Esophagus squamous epithelium (tissue), 5 donors: ENCODE data around the gene DGKB. TPM values are rescaled to one million over a fixed set of nuclear protein-coding genes. Genes with fewer than 3 reads are reported as not detected.

Experiments used
- DNase-seq: peaks from one replicate; lab custom pipeline; 2025; lab: John Stamatoyannopoulos, UW
- H3K27ac ChIP-seq, 4 donors: fragments of 200-600 bp; sonication (generic); one replicate each; pipeline ENCODE4 v1.5.1; 2016 to 2019; ENCODE audit warnings: mild to moderate bottlenecking in 1 of 4
- H3K27me3 ChIP-seq, 4 donors: fragments of 200-600 bp; sonication (generic); 1 replicate in 3 of 4; 2 replicates in 1 of 4; pipeline versions ENCODE4 v1.5.1 to v1.6.0; 2017 to 2021; ENCODE audit warnings: antibody characterized with exemption in 1 of 4
- H3K36me3 ChIP-seq, 3 donors: fragments of 200-600 bp; sonication (generic); one replicate each; pipeline ENCODE4 v1.5.1; 2016 to 2019
- H3K4me1 ChIP-seq, 3 donors: fragments of 200-600 bp; sonication (generic); one replicate each; pipeline ENCODE4 v1.5.1; 2017 to 2019
- H3K4me3 ChIP-seq, 4 donors: fragments of 200-600 bp; sonication (generic); 1 replicate in 3 of 4; 2 replicates in 1 of 4; pipeline ENCODE4 v1.5.1; 2016 to 2019; ENCODE audit warnings: mild to moderate bottlenecking in 2 of 4, moderate library complexity in 1 of 4
- H3K9me3 ChIP-seq, 3 donors: fragments of 200-600 bp; sonication (generic); one replicate each; pipeline ENCODE4 v1.5.1; 2016 to 2019
- CTCF ChIP-seq, 6 experiments: fragments of 450-650 bp in 4 of 6; fragments of 200-600 bp in 2 of 6; sonication (generic) in 2 of 6; IDR thresholded peaks; one replicate each; pipeline ENCODE4 v1.5.1; 2016 to 2019; ENCODE audit warnings: antibody characterized with exemption in 6 of 6, mild to moderate bottlenecking in 4 of 6, moderate library complexity in 4 of 6
- POLR2A ChIP-seq, 4 donors: fragments of 450-650 bp; IDR thresholded peaks; one replicate each; pipeline ENCODE4 v1.6.1; 2017; ENCODE audit warnings: antibody characterized with exemption in 4 of 4, mild to moderate bottlenecking in 4 of 4, moderate library complexity in 3 of 4
- WGBS, 2 donors: methylation state at CpG; one replicate each; pipeline ENCODE4 v1.1.5; 2018; 5-methylcytosine and 5-hydroxymethylcytosine counted together
- intact Hi-C: fragments of 100-400 bp; cut with DNase I; formaldehyde crosslinking; loops from one replicate; pipeline ENCODE4 v1.15.0; 2022
- total RNA-seq, 4 donors: library from RNA; depleted of rRNA; stranded (reverse); fragments of >200 nt; gene quantifications; one replicate each; pipeline ENCODE4 v1.1.0, GENCODE V29; 2016
- donor health status: DM: yes; HTN: yes; CAD: no.

Gene DGKB
- total RNA-seq, 4 donors from 2014 or later, result 0.09 to 1.1 (median 0.23) TPM; not detected in 1

GRCh38 chr7:14436878-14437277, 465.7 kb downstream of the DGKB start:
- 75 to 79% methylated on average over 2 of the region's 2 CpGs for WGBS, 2 donors
- TF ChIP-seq POLR2A (IDR thresholded peaks at IDR 0.05) (no peak), CTCF (IDR thresholded peaks at IDR 0.05) (no peak)
- Histone ChIP-seq H3K9me3 (no peaks in the 10 kb centered on the region), H3K4me3 (no peak overlapping the region), H3K27me3 (no peaks in the 10 kb centered on the region), H3K36me3 (no peaks in the 10 kb centered on the region), H3K27ac (no peak overlapping the region), H3K4me1 (no peaks in the 10 kb centered on the region)
- intact Hi-C loops, result no loop called here
- no peak for DNase-seq

- H3K36me3 ChIP-seq, result no peaks in the 10 kb centered on the region
- no peak for DNase-seq
- 89 to 94% methylated on average over 2 of the region's 2 CpGs for WGBS, 2 donors
- no peak for TF ChIP-seq POLR2A (IDR thresholded peaks at IDR 0.05)
- no peak for TF ChIP-seq CTCF (IDR thresholded peaks at IDR 0.05)
- H3K27me3 ChIP-seq, result no peaks in the 10 kb centered on the region
- no peak overlapping the region for H3K27ac ChIP-seq
- no peaks in the 10 kb centered on the region for H3K9me3 ChIP-seq
- intact Hi-C loops, result no loop called here
- H3K4me1 ChIP-seq, result no peaks in the 10 kb centered on the region
- no peak overlapping the region for H3K4me3 ChIP-seq
Observed at GRCh38 chr7:14432924-14433323, 469.6 kb downstream of the DGKB start.

- H3K27ac ChIP-seq, result no peak overlapping the region
- no peak overlapping the region for H3K4me3 ChIP-seq
- intact Hi-C loops, result no loop called here
- 66 to 76% methylated on average over 3 of the region's 3 CpGs for WGBS, 2 donors
- no peaks in the 10 kb centered on the region for H3K36me3 ChIP-seq
- H3K9me3 ChIP-seq, result no peaks in the 10 kb centered on the region
- no peaks in the 10 kb centered on the region for H3K27me3 ChIP-seq
- TF ChIP-seq POLR2A (IDR thresholded peaks at IDR 0.05) (no peak), CTCF (IDR thresholded peaks at IDR 0.05) (no peak)
- DNase-seq, result no peak
- H3K4me1 ChIP-seq, result no peaks in the 10 kb centered on the region
Observed at GRCh38 chr7:14430926-14431325, 471.6 kb downstream of the DGKB start.

- no peaks in the 10 kb centered on the region for H3K9me3 ChIP-seq
- WGBS, 2 donors, result 66 to 74% methylated on average over 1 of the region's 1 CpG
- H3K27ac ChIP-seq, result no peak overlapping the region
- no peak for TF ChIP-seq POLR2A (IDR thresholded peaks at IDR 0.05)
- TF ChIP-seq CTCF (IDR thresholded peaks at IDR 0.05), result no peak
- intact Hi-C loops, result no loop called here
- peaks cover 0 to 8% (median 0%) of the 10 kb centered on the region in 3 donors for H3K4me1 ChIP-seq
- H3K27me3 ChIP-seq, result no peaks in the 10 kb centered on the region
- H3K36me3 ChIP-seq, result no peaks in the 10 kb centered on the region
- H3K4me3 ChIP-seq, result no peak overlapping the region
- no peak for DNase-seq
Observed at GRCh38 chr7:14425559-14425958, 477.0 kb downstream of the DGKB start.

GRCh38 chr7:14424675-14425074, 477.9 kb downstream of the DGKB start:
- TF ChIP-seq CTCF (IDR thresholded peaks at IDR 0.05) (no peak), POLR2A (IDR thresholded peaks at IDR 0.05) (no peak)
- H3K27ac ChIP-seq, result no peak overlapping the region
- intact Hi-C loops, result no loop called here
- DNase-seq, result no peak
- H3K4me3 ChIP-seq, result no peak overlapping the region
- H3K9me3 ChIP-seq, result no peaks in the 10 kb centered on the region
- no peaks in the 10 kb centered on the region for H3K36me3 ChIP-seq
- WGBS, 2 donors, result 92 to 100% methylated on average over 1 of the region's 1 CpG
- no peaks in the 10 kb centered on the region for H3K27me3 ChIP-seq
- peaks cover 0 to 12% (median 0%) of the 10 kb centered on the region in 3 donors for H3K4me1 ChIP-seq
